Fibroblast of the conjunctiva (primary cell): Measurements from ENCODE around the gene SPNS3.

Experiments used
- DNase-seq: peaks from one replicate; pipeline ENCODE4 v3.0.0-alpha.2; 2010; ENCODE audit warnings: low read depth

The SPNS3 gene

GRCh38 chr17:4530799-4531730 is 97.3 kb downstream of the SPNS3 start:
- no peak for DNase-seq

- DNase-seq: no peak
These were observed 98.4 kb downstream of the SPNS3 start for GRCh38 chr17:4531988-4532736.

GRCh38 chr17:4532860-4533522 is 99.3 kb downstream of the SPNS3 start:
- DNase-seq: no peak

GRCh38 chr17:4533523-4534504 is 100.1 kb downstream of the SPNS3 start:
- no peak for DNase-seq

- DNase-seq: no peak
These were observed 100.8 kb downstream of the SPNS3 start for GRCh38 chr17:4534515-4534914.

GRCh38 chr17:4534928-4535666 is 101.4 kb downstream of the SPNS3 start:
- DNase-seq: no peak

- no peak for DNase-seq
These were observed 102.0 kb downstream of the SPNS3 start for GRCh38 chr17:4535667-4536258.

- DNase-seq: no peak
These were observed 102.6 kb downstream of the SPNS3 start for GRCh38 chr17:4536259-4536741.

GRCh38 chr17:4536742-4537411 is 103.1 kb downstream of the SPNS3 start:
- DNase-seq: peak; percentile 21
